ENCODE measurements around the gene SLC22A31. TPM values are rescaled to one million over a fixed set of nuclear protein-coding genes. Genes with fewer than 3 reads are reported as not detected.

The SLC22A31 gene
- total RNA-seq, 1 donor from 2014 or later, result not detected

DNA sequence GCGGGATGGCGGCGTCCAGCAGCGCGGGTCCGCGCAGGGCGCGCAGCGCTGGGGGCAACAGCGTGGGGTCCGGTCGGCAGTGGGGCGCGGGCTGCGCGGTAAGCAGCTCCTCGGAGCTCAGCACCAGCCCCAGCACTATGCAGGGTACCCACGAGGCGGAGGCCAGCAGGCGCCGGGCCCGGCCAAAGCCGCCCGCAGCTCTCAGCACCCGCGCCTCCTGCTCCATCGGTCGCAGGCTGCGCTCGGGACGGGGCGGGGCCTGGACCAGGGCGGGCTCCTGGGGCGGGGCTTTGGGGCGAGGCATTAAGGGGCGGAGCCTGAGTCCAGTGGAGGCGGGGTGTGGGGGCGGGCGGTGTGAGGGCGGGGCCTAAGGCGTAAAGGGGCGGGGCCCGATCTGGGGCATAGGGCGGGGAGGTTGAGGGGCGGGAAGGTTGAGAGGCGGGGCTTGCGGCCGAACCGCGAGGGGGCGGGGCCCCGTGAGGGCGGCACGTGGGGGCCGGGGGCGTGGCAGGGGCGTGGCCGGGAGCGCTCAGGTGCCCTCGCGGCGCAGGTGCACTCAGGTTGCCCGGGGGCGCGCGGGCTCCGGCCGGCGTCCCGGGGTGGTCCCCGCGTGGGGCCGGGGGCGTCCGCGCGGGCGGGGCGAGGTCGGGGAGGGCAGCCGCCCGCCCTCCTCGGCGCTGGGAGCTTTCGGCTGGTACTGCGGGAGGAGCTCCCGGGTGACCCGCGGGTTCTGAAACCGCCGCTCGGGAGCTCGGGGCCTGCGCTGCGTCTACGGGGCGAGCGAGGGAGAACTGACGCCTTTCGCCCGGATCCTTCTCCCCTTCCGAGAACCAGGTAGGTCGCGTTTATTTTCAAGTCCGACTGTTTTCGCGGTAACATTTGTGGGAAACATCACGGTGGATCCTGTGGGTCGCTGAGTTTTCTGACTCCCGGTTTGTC is 1.4 kb upstream of the SLC22A31 start:
- no peak for DNase-seq (ENCODE audit: low read depth)
- peak overlapping the region; percentile 27 for H3K4me3 ChIP-seq (ENCODE audit: low read depth, low read length)
- no peak for TF ChIP-seq CTCF (conservative IDR thresholded peaks at IDR 0.05; ENCODE audit: low read depth, low read length)

DNA sequence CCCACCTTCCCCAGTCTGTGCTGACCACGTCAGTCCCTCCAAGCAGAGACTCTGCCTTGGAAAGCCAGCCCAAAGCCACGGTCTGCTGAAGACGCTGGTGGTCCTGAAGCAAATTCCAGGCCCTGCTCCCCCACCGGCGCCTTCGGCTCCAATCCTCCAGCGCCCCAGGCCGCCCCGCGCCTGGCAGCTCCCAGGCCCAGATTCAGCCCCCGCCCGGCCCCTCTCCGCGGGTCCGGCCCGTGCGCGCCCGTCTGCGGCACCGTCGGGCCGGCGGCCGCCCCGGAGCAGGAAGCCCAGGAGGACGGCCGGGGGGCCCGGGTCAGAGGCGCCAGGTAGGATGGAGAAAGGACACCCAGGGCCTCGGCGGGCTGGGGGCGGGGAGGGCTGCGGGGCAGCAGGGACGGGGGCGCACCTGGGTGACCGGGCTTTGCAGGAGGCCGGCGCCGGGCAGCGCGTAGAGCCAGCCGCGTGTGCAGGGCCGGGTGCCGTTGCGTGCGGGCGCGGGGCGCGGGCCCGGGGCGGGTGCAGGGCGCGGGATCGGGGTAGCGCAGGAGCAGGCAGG is 594 bp upstream of the SLC22A31 start:
- H3K4me3 ChIP-seq (ENCODE audit: low read depth, low read length), result no peak overlapping the region
- no peak for DNase-seq (ENCODE audit: low read depth)
- no peak for TF ChIP-seq CTCF (conservative IDR thresholded peaks at IDR 0.05; ENCODE audit: low read depth, low read length)

GRCh38 chr16:89199241-89200123 is 855 bp downstream of the SLC22A31 start:
- no peak for DNase-seq (ENCODE audit: low read depth)
- no peak overlapping the region for H3K4me3 ChIP-seq (ENCODE audit: low read depth, low read length)
- no peak for TF ChIP-seq CTCF (conservative IDR thresholded peaks at IDR 0.05; ENCODE audit: low read depth, low read length)

DNA sequence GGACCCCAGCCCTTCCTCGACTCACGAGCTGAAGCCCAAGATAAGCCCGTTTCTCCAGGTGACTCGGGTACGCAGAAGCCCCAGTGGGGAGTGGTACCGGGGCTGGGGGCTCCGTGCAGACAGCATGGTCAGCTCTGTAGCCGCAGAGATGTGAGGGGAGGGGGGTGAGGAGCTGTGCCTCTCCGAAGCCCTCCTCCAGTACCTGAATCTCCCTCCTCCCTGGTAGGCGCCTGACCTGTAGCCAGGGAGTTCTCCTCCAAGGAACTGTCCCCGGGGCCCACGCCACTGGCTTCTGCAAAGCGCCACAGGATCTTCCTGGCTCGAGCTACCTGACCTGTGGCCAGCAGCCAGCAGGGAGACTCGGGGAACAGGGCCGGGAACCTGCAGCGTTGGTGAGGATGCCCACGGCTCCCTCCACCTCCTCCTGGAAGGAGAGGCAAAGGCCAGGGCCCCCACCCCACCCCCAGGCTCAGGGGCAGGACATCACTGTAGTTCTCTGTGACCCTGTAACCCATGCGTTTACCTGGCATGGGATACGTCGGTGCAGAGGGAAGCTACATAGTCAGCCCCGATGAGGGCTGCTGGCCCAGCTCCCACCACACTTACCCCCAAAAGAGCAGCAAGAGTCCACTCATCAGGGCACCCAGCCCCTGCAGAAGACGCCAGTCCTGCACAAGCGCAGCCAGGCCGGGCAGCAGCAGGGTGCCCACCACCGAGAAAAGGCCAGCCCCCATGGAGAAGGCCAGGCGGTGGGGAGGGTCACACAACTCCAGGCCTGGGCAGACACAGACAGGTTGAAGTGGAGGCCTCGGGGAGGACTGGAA is 1.7 kb downstream of the SLC22A31 start:
- H3K4me3 ChIP-seq (ENCODE audit: low read depth, low read length), result no peak overlapping the region
- no peak for DNase-seq (ENCODE audit: low read depth)

GRCh38 chr16:89197633-89198416 is 2.5 kb downstream of the SLC22A31 start:
- TF ChIP-seq CTCF (conservative IDR thresholded peaks at IDR 0.05; ENCODE audit: low read depth, low read length), result no peak
- no peak overlapping the region for H3K4me3 ChIP-seq (ENCODE audit: low read depth, low read length)
- no peak for DNase-seq (ENCODE audit: low read depth)

More for the DNA sequence above, 1.7 kb downstream of the SLC22A31 start:
- no peak for TF ChIP-seq CTCF (conservative IDR thresholded peaks at IDR 0.05; ENCODE audit: low read depth, low read length)
